Astrocyte (in vitro differentiated cells and primary cell): ENCODE data around the gene H2BK1. TPM values are rescaled to one million over a fixed set of nuclear protein-coding genes. Genes with fewer than 3 reads are reported as not detected.

Experiments used
- DNase-seq: peaks from one replicate; pipeline ENCODE4 v3.0.0-alpha.2; 2010; ENCODE audit warnings: low read depth
- FAIRE-seq: peaks from 2 replicates; lab custom pipeline; 2011; peaks lifted over from hg19 to GRCh38; lab: Jason Lieb, UNC
- H2AFZ ChIP-seq: 2 replicates; pipeline ENCODE4 v1.6.0; 2012; ENCODE audit warnings: low read depth, low read length, inconsistent platforms
- H3K27ac ChIP-seq: 2 replicates; pipeline ENCODE4 v1.5.1; 2011; ENCODE audit warnings: low read depth, low read length, inconsistent platforms
- H3K27me3 ChIP-seq: 2 replicates; pipeline ENCODE4 v1.6.0; 2011; ENCODE audit warnings: low read length, inconsistent platforms; ENCODE audit not compliant: insufficient read depth
- H3K36me3 ChIP-seq: 2 replicates; pipeline ENCODE4 v1.5.1; 2011; ENCODE audit warnings: low read length, inconsistent platforms; ENCODE audit not compliant: insufficient read depth
- H3K4me1 ChIP-seq: 2 replicates; pipeline ENCODE4 v1.5.1; 2011; ENCODE audit warnings: low read length, inconsistent platforms; ENCODE audit not compliant: insufficient read depth
- H3K4me2 ChIP-seq: 2 replicates; pipeline ENCODE4 v1.6.0; 2012; ENCODE audit warnings: low read length, inconsistent platforms
- H3K4me3 ChIP-seq: 2 replicates; pipeline ENCODE4 v1.5.1; 2011; ENCODE audit warnings: low read depth, mild to moderate bottlenecking, low read length, inconsistent platforms; ENCODE audit not compliant: insufficient read depth
- H3K79me2 ChIP-seq: 2 replicates; pipeline ENCODE4 v1.6.0; 2012; ENCODE audit warnings: mild to moderate bottlenecking, low read length, inconsistent platforms; ENCODE audit not compliant: insufficient read depth
- H3K9ac ChIP-seq: 2 replicates; pipeline ENCODE4 v1.6.0; 2012; ENCODE audit warnings: mild to moderate bottlenecking, low read length, inconsistent platforms
- H3K9me3 ChIP-seq: 2 replicates; pipeline ENCODE4 v1.5.1; 2012; ENCODE audit warnings: low read depth, mild to moderate bottlenecking, low read length, inconsistent platforms; ENCODE audit not compliant: insufficient read depth
- H4K20me1 ChIP-seq: 2 replicates; pipeline ENCODE4 v1.6.0; 2012; ENCODE audit warnings: low read length, inconsistent platforms; ENCODE audit not compliant: insufficient read depth
- H3K27ac Mint-ChIP-seq: one replicate; pipeline ENCODE4 v1.8.0; 2021; ENCODE audit warnings: mild to moderate bottlenecking, mixed read lengths; ENCODE audit not compliant: unreplicated experiment
- H3K27me3 Mint-ChIP-seq: one replicate; pipeline ENCODE4 v1.8.0; 2021; ENCODE audit warnings: low read depth, mixed read lengths; ENCODE audit not compliant: unreplicated experiment
- H3K36me3 Mint-ChIP-seq: one replicate; pipeline ENCODE4 v1.8.0; 2021; ENCODE audit warnings: low read depth, mixed read lengths; ENCODE audit not compliant: unreplicated experiment
- H3K4me1 Mint-ChIP-seq: one replicate; pipeline ENCODE4 v1.8.0; 2021; ENCODE audit warnings: low read depth, mixed read lengths; ENCODE audit not compliant: unreplicated experiment
- H3K4me3 Mint-ChIP-seq: one replicate; pipeline ENCODE4 v1.8.0; 2021; ENCODE audit warnings: mild to moderate bottlenecking, moderate library complexity, mixed read lengths; ENCODE audit not compliant: unreplicated experiment
- H3K9me3 Mint-ChIP-seq: one replicate; pipeline ENCODE4 v1.8.0; 2021; ENCODE audit warnings: mild to moderate bottlenecking, mixed read lengths; ENCODE audit not compliant: unreplicated experiment
- CTCF ChIP-seq: IDR thresholded peaks from 2 replicates; pipeline ENCODE4 v1.5.1; 2011; ENCODE audit warnings: low read depth, mild to moderate bottlenecking, inconsistent platforms, low read length, moderate library complexity; ENCODE audit not compliant: insufficient read depth
- EZH2 ChIP-seq: IDR thresholded peaks from 2 replicates; pipeline ENCODE4 v1.6.1; 2012; ENCODE audit warnings: mild to moderate bottlenecking, low read length, inconsistent platforms; ENCODE audit not compliant: insufficient read depth
- total RNA-seq: library from RNA; stranded (reverse); gene quantifications from 2 replicates; pipeline ENCODE4 v1.2.1, GENCODE V29; 2021

The H2BK1 gene
- total RNA-seq, 1 donor from 2014 or later = not detected

- no peak for DNase-seq
- Histone ChIP-seq H3K27ac (peak overlapping the region; percentile 69), H3K27me3 (no peaks in the 10 kb centered on the region), H4K20me1 (peaks cover 42% of the 10 kb centered on the region), H3K9me3 (no peaks in the 10 kb centered on the region), H3K36me3 (no peaks in the 10 kb centered on the region), H3K4me3 (peak overlapping the region; percentile 80), H3K9ac (peak overlapping the region; percentile 92), H3K4me2 (peak overlapping the region; percentile 90), H3K79me2 (peaks cover 23% of the 10 kb centered on the region), H2AFZ (peak overlapping the region; percentile 65), H3K4me1 (peaks cover 58% of the 10 kb centered on the region)
- no peaks in the 10 kb centered on the region for H3K27me3 Mint-ChIP-seq
- H3K4me3 Mint-ChIP-seq = peak overlapping the region; percentile 97
- H3K36me3 Mint-ChIP-seq = no peaks in the 10 kb centered on the region
- H3K27ac Mint-ChIP-seq = peak overlapping the region; percentile 62
- H3K9me3 Mint-ChIP-seq = no peaks in the 10 kb centered on the region
- TF ChIP-seq EZH2 = no peak
- TF ChIP-seq CTCF = no peak
- peaks cover 25% of the 10 kb centered on the region for H3K4me1 Mint-ChIP-seq
- no peak for FAIRE-seq
Observed at GRCh38 chr7:151247611-151248345, 37.5 kb upstream of the H2BK1 start.

GRCh38 chr7:151246851-151247580 is 36.7 kb upstream of the H2BK1 start:
- peaks cover 49% of the 10 kb centered on the region for H4K20me1 ChIP-seq
- H3K79me2 ChIP-seq = peaks cover 23% of the 10 kb centered on the region
- peak overlapping the region; percentile 90 for H3K4me2 ChIP-seq
- Mint-ChIP-seq H3K36me3 (peaks cover 3% of the 10 kb centered on the region), H3K4me3 (peak overlapping the region; percentile 97), H3K27ac (peak overlapping the region; percentile 55), H3K4me1 (peaks cover 20% of the 10 kb centered on the region), H3K9me3 (no peaks in the 10 kb centered on the region), H3K27me3 (no peaks in the 10 kb centered on the region)
- no peaks in the 10 kb centered on the region for H3K27me3 ChIP-seq
- TF ChIP-seq CTCF = no peak
- no peak for TF ChIP-seq EZH2
- H3K27ac ChIP-seq = no peak overlapping the region
- H3K4me3 ChIP-seq = peak overlapping the region; percentile 80
- peaks cover 6% of the 10 kb centered on the region for H3K36me3 ChIP-seq
- FAIRE-seq (no peak), DNase-seq (no peak)
- H3K9ac ChIP-seq = peak overlapping the region; percentile 92
- no peaks in the 10 kb centered on the region for H3K9me3 ChIP-seq
- H3K4me1 ChIP-seq = peaks cover 50% of the 10 kb centered on the region
- no peak overlapping the region for H2AFZ ChIP-seq
